GM20431 (cell line): Measurements from ENCODE around the gene GMDS.
"Not testable (repeated sequence)": the region's sequence is repeated elsewhere in the genome, so short reads cannot be mapped to it uniquely, and the experiment has no call there.

Source experiments
- in situ Hi-C: fragments of 300-500 bp; cut with MseI, MboI; formaldehyde crosslinking; loops from one replicate; pipeline ENCODE4 v1.15.0; 2020; ENCODE audit warnings: low sequenced_read_pairs; ENCODE audit not compliant: unreplicated experiment

The GMDS gene

GRCh38 chr6:1759870-1760269, 485.5 kb downstream of the GMDS start:
- in situ Hi-C loops = no loop called here

- in situ Hi-C loops = no loop called here
Observed at GRCh38 chr6:1758076-1758679, 487.2 kb downstream of the GMDS start.

- in situ Hi-C loops = no loop called here
Observed at GRCh38 chr6:1757131-1757530, 488.3 kb downstream of the GMDS start.

GRCh38 chr6:1756472-1757129, 488.8 kb downstream of the GMDS start:
- in situ Hi-C loops = no loop called here

GRCh38 chr6:1751063-1751462, 494.3 kb downstream of the GMDS start:
- in situ Hi-C loops = not testable (repeated sequence)

- in situ Hi-C loops = no loop called here
Observed at GRCh38 chr6:1749041-1749440, 496.4 kb downstream of the GMDS start.

GRCh38 chr6:1747531-1747930, 497.9 kb downstream of the GMDS start:
- in situ Hi-C loops = no loop called here

DNA sequence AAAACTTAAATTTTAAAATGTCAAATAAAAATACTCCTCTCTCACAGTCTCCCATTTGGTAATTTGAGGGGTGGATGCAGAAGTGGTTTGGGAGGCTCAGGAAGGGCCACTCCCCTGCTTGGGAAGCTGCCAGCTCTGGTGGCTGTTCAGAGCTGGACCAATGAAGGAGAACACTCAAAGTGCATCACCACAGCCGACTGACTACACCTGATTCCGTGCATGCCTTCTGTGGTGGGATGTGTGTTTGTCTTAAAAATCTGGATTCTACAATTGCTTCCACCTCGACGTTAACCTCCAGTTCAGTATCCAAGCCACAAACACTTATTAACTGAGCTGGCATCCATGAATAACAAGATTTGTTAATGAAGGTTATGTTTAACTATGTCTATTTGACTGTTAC, 498.4 kb downstream of the GMDS start:
- in situ Hi-C loops = no loop called here

- in situ Hi-C loops = no loop called here
Observed at GRCh38 chr6:1745814-1746213, 499.6 kb downstream of the GMDS start.

GRCh38 chr6:1744543-1744942, 500.9 kb downstream of the GMDS start:
- in situ Hi-C loops = no loop called here

- in situ Hi-C loops = no loop called here
Observed at GRCh38 chr6:1739680-1740079, 505.7 kb downstream of the GMDS start.

GRCh38 chr6:1739220-1739619, 506.2 kb downstream of the GMDS start:
- in situ Hi-C loops = no loop called here

DNA sequence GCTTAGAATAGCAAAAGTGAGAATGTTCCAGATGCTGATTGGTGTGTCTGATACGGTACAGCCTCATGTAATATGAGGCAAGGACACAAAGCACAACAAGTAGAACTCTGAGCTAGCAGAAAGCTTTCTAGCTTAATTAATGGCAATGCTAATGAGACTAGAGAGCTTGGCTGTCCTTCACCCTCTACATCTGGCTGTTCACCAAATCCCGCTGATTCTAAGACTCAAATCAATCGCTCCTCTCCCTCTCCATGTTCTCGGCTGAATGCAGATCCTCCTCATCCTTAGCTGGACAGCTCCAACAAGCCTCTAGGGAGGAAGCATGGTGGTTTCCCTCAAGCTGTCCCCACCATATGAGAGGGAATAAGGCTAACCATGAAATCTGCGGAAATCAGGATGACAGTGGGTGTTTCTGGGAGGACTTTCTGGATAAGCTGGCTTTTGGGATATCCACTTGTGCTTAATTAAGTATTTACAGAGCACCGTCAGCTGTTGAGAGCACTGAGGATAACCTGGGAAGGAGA, 506.8 kb downstream of the GMDS start:
- in situ Hi-C loops = no loop called here

DNA sequence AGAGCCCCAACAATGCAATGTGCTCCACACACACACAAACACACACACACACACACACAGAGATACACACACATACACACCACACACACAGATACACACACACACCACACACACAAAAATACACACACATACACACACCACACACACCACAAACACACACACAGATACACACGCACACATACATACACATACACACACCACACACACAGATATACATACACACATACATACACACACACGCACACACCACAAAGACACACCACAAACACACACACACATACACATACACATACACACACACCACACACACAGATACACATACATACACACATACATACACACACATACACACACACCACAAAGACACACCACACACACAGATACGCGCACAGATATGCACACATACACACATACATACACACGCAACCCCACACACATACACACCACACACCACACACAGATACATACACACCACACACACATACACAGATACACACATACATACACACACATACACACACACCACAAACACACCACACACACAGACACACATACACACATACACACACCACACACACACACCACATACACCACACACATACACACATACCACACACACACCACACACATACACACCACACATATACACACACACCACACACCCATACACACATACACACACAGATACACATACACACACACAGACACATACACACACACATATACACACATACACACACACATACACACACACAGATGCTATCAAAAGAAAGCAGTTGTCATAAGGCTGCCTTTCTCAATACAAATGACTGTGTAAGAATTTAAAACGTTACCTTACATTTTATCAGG, 507.7 kb downstream of the GMDS start:
- in situ Hi-C loops = no loop called here

- in situ Hi-C loops = no loop called here
Observed at GRCh38 chr6:1736346-1737105, 508.9 kb downstream of the GMDS start.

GRCh38 chr6:1735239-1735803, 510.1 kb downstream of the GMDS start:
- in situ Hi-C loops = no loop called here

DNA sequence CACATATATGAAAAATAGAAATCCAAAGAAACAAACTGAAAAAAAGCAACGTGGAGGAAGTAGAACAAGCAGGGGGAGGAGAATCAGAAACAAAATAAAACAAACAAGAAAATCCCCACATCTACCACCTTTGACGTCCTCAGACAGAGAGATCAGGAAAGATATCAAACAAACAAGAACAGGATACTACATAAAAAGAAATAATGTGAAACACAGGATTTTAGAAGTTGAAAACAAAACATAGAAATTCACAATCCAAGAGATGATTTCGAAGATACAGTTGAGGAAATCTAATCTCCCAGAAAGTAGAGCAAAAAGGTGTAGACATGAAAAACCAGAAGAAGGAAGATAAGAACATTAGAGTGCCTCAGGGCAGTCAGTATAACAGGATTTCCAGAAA, 514.5 kb downstream of the GMDS start:
- in situ Hi-C loops = no loop called here

GRCh38 chr6:1729750-1730140, 515.7 kb downstream of the GMDS start:
- in situ Hi-C loops = no loop called here

DNA sequence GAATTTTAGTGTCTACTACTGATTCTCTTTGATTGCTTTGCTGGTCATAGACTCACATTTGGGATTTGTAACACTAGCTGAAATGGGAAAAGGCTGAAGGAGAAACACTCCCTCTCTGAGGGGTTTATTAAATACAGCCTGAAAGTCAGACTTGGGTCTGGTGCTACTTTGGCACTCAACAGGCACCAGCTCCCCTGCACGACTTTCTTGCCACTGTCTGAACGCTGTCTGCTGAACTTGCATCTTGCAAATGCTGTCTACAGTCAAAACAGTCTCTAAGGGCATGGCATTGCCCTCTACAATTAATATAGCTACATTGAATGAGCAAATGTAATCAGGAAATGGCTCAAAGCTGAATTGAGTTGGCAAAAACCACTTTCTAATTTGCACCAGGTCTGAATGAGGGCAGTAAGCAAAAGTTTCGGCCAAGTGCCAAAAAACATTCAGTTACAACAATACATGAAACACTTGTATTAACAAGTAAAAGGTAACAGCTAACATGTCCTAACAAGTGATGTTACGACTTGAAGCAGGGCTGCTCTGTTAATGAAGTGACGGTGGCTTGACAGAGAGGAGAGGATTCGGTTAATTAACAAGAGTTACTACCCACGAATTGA, 516.2 kb downstream of the GMDS start:
- in situ Hi-C loops = no loop called here

- in situ Hi-C loops = no loop called here
Observed at GRCh38 chr6:1726341-1726768, 519.0 kb downstream of the GMDS start.
